AG04450 (cell line): Measurements from ENCODE around the gene MT1A. TPM values are rescaled to one million over a fixed set of nuclear protein-coding genes. Genes with fewer than 3 reads are reported as not detected.

Source experiments
- CTCF ChIA-PET: fragments of 300-600, 350-600 bp; formaldehyde crosslinking; extraction: SDS; loops from one replicate; lab custom pipeline; 2022; ENCODE audit warnings: antibody characterized with exemption, inconsistent platforms; lab: Charles Lee
- POLR2A ChIA-PET: fragments of 350-600 bp; formaldehyde crosslinking; extraction: SDS; loops from one replicate; lab custom pipeline; 2021; ENCODE audit warnings: antibody characterized with exemption, inconsistent platforms; lab: Yijun Ruan, JAX
- DNase-seq: peaks from one replicate; pipeline ENCODE4 v3.0.0-alpha.2; 2011; ENCODE audit warnings: low read depth, low spot score
- H3K27ac ChIP-seq: one replicate; pipeline ENCODE4 v1.5.1; 2012; ENCODE audit warnings: low read depth, low read length, control low read depth
- H3K27me3 ChIP-seq: one replicate; pipeline ENCODE4 v1.6.0; 2012; ENCODE audit warnings: low read length; ENCODE audit not compliant: control insufficient read depth, insufficient read depth
- H3K4me3 ChIP-seq: 2 replicates; pipeline ENCODE4 v1.5.1; 2011; ENCODE audit warnings: mild to moderate bottlenecking, low read depth, low read length, control low read depth
- H3K9me3 ChIP-seq: 2 replicates; pipeline ENCODE4 v1.5.1; 2012; ENCODE audit warnings: low read length; ENCODE audit not compliant: control insufficient read depth, insufficient read depth
- CTCF ChIP-seq: IDR thresholded peaks from 2 replicates; pipeline ENCODE4 v1.5.1; 2011; ENCODE audit warnings: low read depth, low read length, control low read depth, inconsistent platforms
- polyA plus RNA-seq: library from polyadenylated mRNA; depleted of rRNA; stranded (reverse); fragments of >200 nt; gene quantifications from 2 replicates; pipeline ENCODE4 v1.2.3, GENCODE V29; 2011

Gene MT1A
- polyA plus RNA-seq, 1 experiment = 0.66 TPM

- ChIA-PET CTCF (no interaction called here), POLR2A (no interaction called here)
- Histone ChIP-seq H3K9me3 (peaks cover 13% of the 10 kb centered on the region), H3K27ac (no peak overlapping the region), H3K4me3 (no peak overlapping the region), H3K27me3 (no peaks in the 10 kb centered on the region)
- DNase-seq = no peak
- TF ChIP-seq CTCF = no peak
Observed at GRCh38 chr16:56684256-56684925, 45.9 kb downstream of the MT1A start.

GRCh38 chr16:56684926-56685590 is 46.6 kb downstream of the MT1A start:
- DNase-seq = no peak
- Histone ChIP-seq H3K9me3 (peaks cover 13% of the 10 kb centered on the region), H3K27me3 (no peaks in the 10 kb centered on the region), H3K4me3 (no peak overlapping the region), H3K27ac (no peak overlapping the region)
- CTCF ChIA-PET = no interaction called here
- TF ChIP-seq CTCF = no peak
- POLR2A ChIA-PET = no interaction called here

- Histone ChIP-seq H3K27me3 (no peaks in the 10 kb centered on the region), H3K9me3 (peaks cover 13% of the 10 kb centered on the region), H3K4me3 (no peak overlapping the region), H3K27ac (no peak overlapping the region)
- TF ChIP-seq CTCF = no peak
- DNase-seq = no peak
- ChIA-PET POLR2A (no interaction called here), CTCF (interaction anchor here (1.0 kb wide), 1 partner anchor 15 kb away, joined by 4 read pairs; no protein-coding TSS in a partner anchor)
Observed at GRCh38 chr16:56686758-56687157, 48.3 kb downstream of the MT1A start.

- Histone ChIP-seq H3K27me3 (no peaks in the 10 kb centered on the region), H3K9me3 (peaks cover 13% of the 10 kb centered on the region), H3K27ac (no peak overlapping the region), H3K4me3 (no peak overlapping the region)
- CTCF ChIA-PET = interaction anchor here (2.1 kb wide), 1 partner anchor 13 kb away, joined by 10 read pairs; no protein-coding TSS in a partner anchor
- no peak for TF ChIP-seq CTCF
- POLR2A ChIA-PET = no interaction called here
- no peak for DNase-seq
Observed at GRCh38 chr16:56688762-56689161, 50.3 kb downstream of the MT1A start.

GRCh38 chr16:56689171-56689570 is 50.7 kb downstream of the MT1A start:
- POLR2A ChIA-PET = no interaction called here
- TF ChIP-seq CTCF = no peak
- no peaks in the 10 kb centered on the region for H3K27me3 ChIP-seq
- no peak overlapping the region for H3K4me3 ChIP-seq
- peaks cover 13% of the 10 kb centered on the region for H3K9me3 ChIP-seq
- CTCF ChIA-PET = interaction anchor here (2.1 kb wide), 1 partner anchor 12 kb away, joined by 10 read pairs; no protein-coding TSS in a partner anchor
- DNase-seq = no peak
- no peak overlapping the region for H3K27ac ChIP-seq
